ENCODE results near the gene RAE1. TPM values are rescaled to one million over a fixed set of nuclear protein-coding genes. Genes with fewer than 3 reads are reported as not detected.
"Not testable (repeated sequence)": the region's sequence is repeated elsewhere in the genome, so short reads cannot be mapped to it uniquely, and the experiment has no call there.

The RAE1 gene
- total RNA-seq, 4 donors from 2014 or later, result 30.5 to 45.7 (median 34.5) TPM

- no peak for DNase-seq (ENCODE audit: low spot score in 2 of 2)
- WGBS, 2 donors, result 57% methylated on average over 17 of the region's 17 CpGs
- TF ChIP-seq POLR2A (IDR thresholded peaks at IDR 0.05) (no peak), CTCF (IDR thresholded peaks at IDR 0.05) (no peak)
- intact Hi-C loops (cut with DNase I; ENCODE audit: low total_unique reads), result no loop called here
- no peak overlapping the region for H3K4me3 ChIP-seq (ENCODE audit: low read depth, poor library complexity, severe bottlenecking)
Measured at GRCh38 chr20:57417830-57418780, 67.0 kb downstream of the RAE1 start.

- DNase-seq (ENCODE audit: low spot score in 2 of 2); H3K4me3 ChIP-seq (ENCODE audit: low read depth, poor library complexity, severe bottlenecking); intact Hi-C loops (cut with DNase I; ENCODE audit: low total_unique reads): not testable (repeated sequence)
- 88 to 93% methylated on average over 4 of the region's 4 CpGs for WGBS, 2 donors
Measured at GRCh38 chr20:57419479-57419878, 68.4 kb downstream of the RAE1 start.

GRCh38 chr20:57420571-57421252 is 69.7 kb downstream of the RAE1 start:
- no peak for DNase-seq (ENCODE audit: low spot score in 2 of 2)
- 59 to 64% methylated on average over 20 of the region's 20 CpGs for WGBS, 2 donors
- H3K4me3 ChIP-seq (ENCODE audit: low read depth, poor library complexity, severe bottlenecking), result no peak overlapping the region
- no peak for TF ChIP-seq CTCF (IDR thresholded peaks at IDR 0.05)
- no peak for TF ChIP-seq POLR2A (IDR thresholded peaks at IDR 0.05)
- intact Hi-C loops (cut with DNase I; ENCODE audit: low total_unique reads), result no loop called here

- H3K4me3 ChIP-seq (ENCODE audit: low read depth, poor library complexity, severe bottlenecking), result no peak overlapping the region
- 85% methylated on average over 25 to 26 of the region's 26 CpGs for WGBS, 2 donors
- TF ChIP-seq CTCF (IDR thresholded peaks at IDR 0.05) (no peak), POLR2A (IDR thresholded peaks at IDR 0.05) (no peak)
- DNase-seq (ENCODE audit: low spot score in 2 of 2), result no peak
- intact Hi-C loops (cut with DNase I; ENCODE audit: low total_unique reads), result no loop called here
Measured at GRCh38 chr20:57421253-57422220, 70.5 kb downstream of the RAE1 start.

GRCh38 chr20:57422254-57422653 is 71.2 kb downstream of the RAE1 start:
- 70 to 75% methylated on average over 7 of the region's 7 CpGs for WGBS, 2 donors
- no peak for DNase-seq (ENCODE audit: low spot score in 2 of 2)
- TF ChIP-seq CTCF (IDR thresholded peaks at IDR 0.05) (no peak), POLR2A (IDR thresholded peaks at IDR 0.05) (no peak)
- intact Hi-C loops (cut with DNase I; ENCODE audit: low total_unique reads), result no loop called here
- H3K4me3 ChIP-seq (ENCODE audit: low read depth, poor library complexity, severe bottlenecking), result no peak overlapping the region

Data from lower leg skin (tissue), 4 donors.